Mesendoderm (in vitro differentiated cells): ENCODE data around the gene FEM1C.

Experiments
- DNase-seq: peaks from one replicate; pipeline ENCODE4 v3.0.0; 2013
- H2AK5ac ChIP-seq: 2 replicates; pipeline ENCODE4 v1.6.1; 2013; ENCODE audit warnings: low read length, inconsistent platforms
- H2BK120ac ChIP-seq: 2 replicates; pipeline ENCODE4 v1.6.1; 2013; ENCODE audit warnings: low read depth, mild to moderate bottlenecking, low read length, moderate library complexity, mixed read lengths
- H2BK15ac ChIP-seq: replicated peaks from 2 replicates; pipeline ENCODE4 v1.6.1; 2013; ENCODE audit warnings: low read depth, mild to moderate bottlenecking, moderate library complexity
- H2BK5ac ChIP-seq: 2 replicates; pipeline ENCODE4 v1.6.1; 2013; ENCODE audit warnings: low read length, inconsistent platforms
- H3K18ac ChIP-seq: 2 replicates; pipeline ENCODE4 v1.6.1; 2013; ENCODE audit warnings: mild to moderate bottlenecking, low read length, mixed read lengths
- H3K23ac ChIP-seq: one replicate; pipeline ENCODE4 v1.6.1; 2013; ENCODE audit warnings: low read length
- H3K27ac ChIP-seq: 2 replicates; pipeline ENCODE4 v1.5.1; 2013; ENCODE audit warnings: low read depth, mild to moderate bottlenecking, inconsistent platforms, low read length, moderate library complexity
- H3K27me3 ChIP-seq: 2 replicates; pipeline ENCODE4 v1.6.1; 2013; ENCODE audit warnings: low read length, control low read depth, mild to moderate bottlenecking, inconsistent platforms; ENCODE audit not compliant: insufficient read depth, poor library complexity
- H3K36me3 ChIP-seq: 2 replicates; pipeline ENCODE4 v1.6.1; 2013; ENCODE audit warnings: low read length, inconsistent platforms; ENCODE audit not compliant: control insufficient read depth, insufficient read depth
- H3K4ac ChIP-seq: one replicate; pipeline ENCODE4 v1.6.1; 2013; ENCODE audit warnings: low read depth, mild to moderate bottlenecking, low read length, moderate library complexity
- H3K4me1 ChIP-seq: 2 replicates; pipeline ENCODE4 v1.6.1; 2013; ENCODE audit warnings: low read depth, low read length, inconsistent platforms; ENCODE audit not compliant: control insufficient read depth
- H3K4me2 ChIP-seq: 2 replicates; pipeline ENCODE4 v1.6.1; 2013; ENCODE audit warnings: low read length
- H3K4me3 ChIP-seq: 2 replicates; pipeline ENCODE4 v1.5.1; 2013; ENCODE audit warnings: mild to moderate bottlenecking, low read length
- H3K56ac ChIP-seq: one replicate; pipeline ENCODE4 v1.6.1; 2013; ENCODE audit warnings: low read length
- H3K79me1 ChIP-seq: 2 replicates; pipeline ENCODE4 v1.6.1; 2013; ENCODE audit warnings: low read length, inconsistent platforms
- H3K79me2 ChIP-seq: 2 replicates; pipeline ENCODE4 v1.6.1; 2013; ENCODE audit warnings: mild to moderate bottlenecking, low read length; ENCODE audit not compliant: control insufficient read depth, insufficient read depth
- H3K9ac ChIP-seq: 2 replicates; pipeline ENCODE4 v1.6.1; 2013; ENCODE audit warnings: low read length, inconsistent platforms
- H4K5ac ChIP-seq: one replicate; pipeline ENCODE4 v1.6.1; 2013; ENCODE audit warnings: low read length
- H4K8ac ChIP-seq: one replicate; pipeline ENCODE4 v1.6.1; 2013; ENCODE audit warnings: low read depth, mild to moderate bottlenecking, control low read depth, low read length, moderate library complexity
- WGBS: extraction: QIAGEN DNeasy Blood & Tissue Kit; methylation state at CpG from one replicate; pipeline ENCODE4 v1.1.7; 2013; ENCODE audit warnings: low lambda C conversion rate, missing lambda C conversion rate; ENCODE audit not compliant: insufficient coverage; ENCODE audit errors: extremely low coverage; 5-methylcytosine and 5-hydroxymethylcytosine counted together

The FEM1C gene

DNA sequence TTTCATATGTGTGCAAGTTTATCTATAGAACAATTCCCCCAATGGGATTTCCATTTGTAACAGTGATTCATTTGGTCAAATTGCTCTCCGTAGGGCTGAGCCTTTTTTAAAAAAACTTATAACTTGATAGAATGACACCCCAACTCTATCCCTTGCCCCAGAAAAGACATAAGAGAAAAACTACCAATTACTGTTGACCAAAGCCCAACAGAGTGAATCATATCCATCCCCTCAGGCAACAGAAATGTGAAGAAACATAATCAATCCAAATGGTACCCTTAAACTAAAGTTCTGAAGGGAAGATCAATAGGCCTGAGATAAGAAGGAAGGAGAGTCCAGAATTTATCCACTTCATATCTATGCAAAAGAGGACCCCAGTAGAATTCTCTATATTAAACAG lies 39.9 kb upstream of the FEM1C start:
- no peak overlapping the region for H3K23ac ChIP-seq
- H3K36me3 ChIP-seq = no peaks in the 10 kb centered on the region
- no peak overlapping the region for H3K9ac ChIP-seq
- no peak overlapping the region for H2AK5ac ChIP-seq
- no peak overlapping the region for H3K4me3 ChIP-seq
- H3K27me3 ChIP-seq = no peaks in the 10 kb centered on the region
- no peak overlapping the region for H4K8ac ChIP-seq
- no peak overlapping the region for H3K4ac ChIP-seq
- H3K18ac ChIP-seq = no peak overlapping the region
- no peak overlapping the region for H2BK120ac ChIP-seq
- DNase-seq = no peak
- no peak overlapping the region for H2BK15ac ChIP-seq
- H2BK5ac ChIP-seq = no peak overlapping the region
- no peaks in the 10 kb centered on the region for H3K79me2 ChIP-seq
- H4K5ac ChIP-seq = no peak overlapping the region
- H3K4me1 ChIP-seq = no peaks in the 10 kb centered on the region
- no CpG with 5 or more reads among the region's 1 CpG for WGBS
- no peak overlapping the region for H3K56ac ChIP-seq
- no peaks in the 10 kb centered on the region for H3K79me1 ChIP-seq
- H3K4me2 ChIP-seq = no peak overlapping the region
- H3K27ac ChIP-seq = no peak overlapping the region

DNA sequence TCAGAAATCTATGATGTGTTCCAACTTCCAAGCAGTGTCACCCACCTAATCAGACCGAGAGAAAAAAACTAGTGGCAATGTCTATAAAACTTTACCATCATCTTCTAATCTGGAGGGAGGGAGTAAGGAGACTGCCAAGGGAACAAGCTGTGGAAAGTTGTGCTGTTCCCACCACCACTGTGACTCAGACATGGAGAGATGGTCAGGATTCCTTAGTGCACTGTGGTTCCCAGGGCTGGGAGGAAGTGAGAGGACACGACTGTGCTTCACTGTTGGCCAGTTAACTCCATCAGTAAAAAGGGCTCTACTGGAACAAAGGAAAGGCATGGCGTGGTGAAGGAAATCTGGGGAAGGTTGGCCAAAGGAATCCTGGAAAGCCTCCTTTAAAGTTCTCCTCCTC lies 38.9 kb upstream of the FEM1C start:
- H3K18ac ChIP-seq = no peak overlapping the region
- no peak overlapping the region for H3K4me2 ChIP-seq
- no peak overlapping the region for H3K4me3 ChIP-seq
- H3K79me2 ChIP-seq = no peaks in the 10 kb centered on the region
- H3K9ac ChIP-seq = no peak overlapping the region
- no peak overlapping the region for H3K56ac ChIP-seq
- no peak overlapping the region for H3K27ac ChIP-seq
- no peak overlapping the region for H2BK120ac ChIP-seq
- no peak overlapping the region for H3K4ac ChIP-seq
- no peak for DNase-seq
- no peaks in the 10 kb centered on the region for H3K27me3 ChIP-seq
- H4K8ac ChIP-seq = no peak overlapping the region
- H2AK5ac ChIP-seq = no peak overlapping the region
- no peaks in the 10 kb centered on the region for H3K79me1 ChIP-seq
- no peak overlapping the region for H2BK15ac ChIP-seq
- no peak overlapping the region for H4K5ac ChIP-seq
- H3K4me1 ChIP-seq = no peaks in the 10 kb centered on the region
- H3K36me3 ChIP-seq = no peaks in the 10 kb centered on the region
- no peak overlapping the region for H3K23ac ChIP-seq
- no peak overlapping the region for H2BK5ac ChIP-seq
- no CpG with 5 or more reads among the region's 3 CpGs for WGBS

DNA sequence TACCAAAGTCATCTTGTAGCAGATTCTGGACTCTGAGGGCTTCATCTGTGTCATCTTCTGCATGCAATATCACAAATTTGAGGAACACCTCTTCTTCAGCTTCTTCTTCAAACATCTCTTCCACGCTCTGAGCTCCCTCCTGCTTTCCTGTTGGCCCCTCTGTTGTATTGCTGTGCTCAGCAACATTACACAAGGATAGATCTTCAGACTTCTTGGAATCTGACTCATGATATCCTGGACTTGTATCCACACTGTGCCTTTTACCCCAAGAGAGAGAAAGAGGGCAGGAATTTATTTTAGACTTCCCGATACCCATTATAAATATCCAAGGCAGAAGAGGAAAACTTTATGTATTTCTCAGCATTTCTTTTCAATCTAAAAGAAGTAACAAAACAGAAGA lies 36.4 kb upstream of the FEM1C start:
- WGBS = no CpG with 5 or more reads among the region's 2 CpGs
- H3K36me3 ChIP-seq = no peaks in the 10 kb centered on the region
- no peak overlapping the region for H3K56ac ChIP-seq
- H3K79me1 ChIP-seq = no peaks in the 10 kb centered on the region
- DNase-seq = no peak
- no peak overlapping the region for H2BK120ac ChIP-seq
- H3K4me1 ChIP-seq = no peaks in the 10 kb centered on the region
- H2AK5ac ChIP-seq = no peak overlapping the region
- no peak overlapping the region for H3K9ac ChIP-seq
- H2BK15ac ChIP-seq = no peak overlapping the region
- H3K4me3 ChIP-seq = no peak overlapping the region
- no peak overlapping the region for H3K4ac ChIP-seq
- H4K5ac ChIP-seq = no peak overlapping the region
- no peak overlapping the region for H3K4me2 ChIP-seq
- no peak overlapping the region for H4K8ac ChIP-seq
- H3K79me2 ChIP-seq = no peaks in the 10 kb centered on the region
- H3K18ac ChIP-seq = no peak overlapping the region
- H3K23ac ChIP-seq = no peak overlapping the region
- H3K27me3 ChIP-seq = no peaks in the 10 kb centered on the region
- no peak overlapping the region for H3K27ac ChIP-seq
- no peak overlapping the region for H2BK5ac ChIP-seq

DNA sequence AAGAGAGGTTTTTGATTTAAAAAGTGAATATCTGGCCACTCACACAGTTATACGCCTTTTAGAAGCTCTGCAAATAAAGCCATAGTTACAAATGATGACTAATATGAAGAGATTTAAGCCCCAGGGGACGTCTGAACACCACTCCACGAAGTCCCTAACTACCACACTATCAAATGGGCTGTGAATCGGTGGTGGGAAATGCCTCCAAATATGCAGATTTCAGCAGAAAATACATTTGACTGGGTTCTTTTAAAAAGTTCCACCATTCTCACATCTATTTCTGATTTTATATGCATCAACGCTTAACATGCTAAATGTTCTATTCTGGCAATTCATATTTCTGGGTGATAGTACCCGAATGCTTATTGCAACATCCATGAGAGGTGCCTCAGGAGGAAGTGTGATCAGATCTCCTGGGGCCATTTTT lies 35.2 kb upstream of the FEM1C start:
- H3K9ac ChIP-seq = no peak overlapping the region
- H3K27ac ChIP-seq = no peak overlapping the region
- no peak for DNase-seq

DNA sequence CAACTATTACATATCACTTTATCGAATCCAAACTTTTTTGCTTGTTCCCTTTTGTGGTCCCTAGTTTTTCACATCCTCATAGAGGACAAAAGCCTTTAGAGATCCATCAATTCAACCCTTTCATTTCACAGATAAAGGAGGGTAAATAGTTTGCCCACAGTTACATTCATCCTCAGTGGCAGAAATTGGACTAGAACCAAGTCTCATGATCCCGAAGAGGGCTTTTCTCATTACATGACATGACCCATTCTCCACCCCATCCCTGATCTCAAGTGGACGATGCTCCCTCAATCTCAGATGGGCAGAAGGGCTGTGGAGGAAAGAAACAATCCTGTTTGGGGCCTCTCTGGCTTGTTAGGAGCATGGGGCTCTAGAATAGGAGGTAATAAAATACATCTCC lies 34.6 kb upstream of the FEM1C start:
- no peak for DNase-seq
- H3K56ac ChIP-seq = no peak overlapping the region
- no peaks in the 10 kb centered on the region for H3K4me1 ChIP-seq
- H3K27ac ChIP-seq = no peak overlapping the region
- H3K36me3 ChIP-seq = no peaks in the 10 kb centered on the region
- H2BK5ac ChIP-seq = no peak overlapping the region
- no peak overlapping the region for H3K23ac ChIP-seq
- no peak overlapping the region for H3K4me2 ChIP-seq
- no peak overlapping the region for H4K8ac ChIP-seq
- H3K4me3 ChIP-seq = no peak overlapping the region
- H3K27me3 ChIP-seq = no peaks in the 10 kb centered on the region
- no peaks in the 10 kb centered on the region for H3K79me1 ChIP-seq
- no peak overlapping the region for H2AK5ac ChIP-seq
- H2BK15ac ChIP-seq = no peak overlapping the region
- no peak overlapping the region for H3K18ac ChIP-seq
- H3K79me2 ChIP-seq = no peaks in the 10 kb centered on the region
- no peak overlapping the region for H3K9ac ChIP-seq
- no peak overlapping the region for H2BK120ac ChIP-seq
- no CpG with 5 or more reads among the region's 3 CpGs for WGBS
- no peak overlapping the region for H3K4ac ChIP-seq
- no peak overlapping the region for H4K5ac ChIP-seq

More for the DNA sequence above, 35.2 kb upstream of the FEM1C start:
- H3K4me3 ChIP-seq = no peak overlapping the region
- H3K18ac ChIP-seq = no peak overlapping the region
- H4K8ac ChIP-seq = no peak overlapping the region
- no peaks in the 10 kb centered on the region for H3K79me1 ChIP-seq
- H3K23ac ChIP-seq = no peak overlapping the region
- H3K79me2 ChIP-seq = no peaks in the 10 kb centered on the region
- no peak overlapping the region for H2AK5ac ChIP-seq
- no peak overlapping the region for H3K56ac ChIP-seq
- no peaks in the 10 kb centered on the region for H3K36me3 ChIP-seq
- H3K4ac ChIP-seq = no peak overlapping the region
- no peak overlapping the region for H3K4me2 ChIP-seq
- H2BK15ac ChIP-seq = no peak overlapping the region
- no peak overlapping the region for H4K5ac ChIP-seq
- WGBS = no CpG with 5 or more reads among the region's 6 CpGs
- no peaks in the 10 kb centered on the region for H3K4me1 ChIP-seq
- no peaks in the 10 kb centered on the region for H3K27me3 ChIP-seq
- H2BK120ac ChIP-seq = no peak overlapping the region
- no peak overlapping the region for H2BK5ac ChIP-seq

DNA sequence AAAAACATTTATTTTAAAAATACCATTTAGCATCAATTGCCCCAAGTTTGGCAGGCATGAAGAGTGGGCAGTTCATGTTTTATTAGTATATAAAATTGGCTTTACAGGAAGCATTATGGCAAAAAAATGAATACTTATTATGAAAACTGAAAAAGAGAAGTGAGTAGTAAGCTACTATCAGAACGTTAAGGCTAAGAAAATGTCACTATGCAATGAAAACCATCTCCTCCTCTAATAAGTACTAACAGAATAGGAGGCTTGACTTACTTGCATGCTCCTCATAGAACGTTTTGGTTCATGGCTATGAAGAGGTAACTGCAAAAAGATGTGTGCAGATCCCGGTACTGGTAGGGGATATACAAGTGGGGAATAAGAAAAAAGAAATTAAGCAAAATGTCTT lies 34.1 kb upstream of the FEM1C start:
- Histone ChIP-seq H2BK5ac (no peak overlapping the region), H3K79me1 (no peaks in the 10 kb centered on the region), H3K79me2 (no peaks in the 10 kb centered on the region), H3K4me3 (no peak overlapping the region), H3K36me3 (no peaks in the 10 kb centered on the region), H2BK120ac (no peak overlapping the region), H4K8ac (no peak overlapping the region), H3K9ac (no peak overlapping the region), H3K56ac (no peak overlapping the region), H4K5ac (no peak overlapping the region), H3K4ac (no peak overlapping the region), H2BK15ac (no peak overlapping the region), H3K23ac (no peak overlapping the region), H3K27me3 (no peaks in the 10 kb centered on the region), H3K4me2 (no peak overlapping the region), H3K27ac (no peak overlapping the region), H2AK5ac (no peak overlapping the region), H3K4me1 (no peaks in the 10 kb centered on the region), H3K18ac (no peak overlapping the region)
- no CpG with 5 or more reads among the region's 3 CpGs for WGBS
- DNase-seq = no peak
